GM18526 (cell line): Measurements from ENCODE around the gene PRICKLE4.

Experiments used
- POLR2A ChIP-seq: IDR thresholded peaks from 3 replicates; pipeline ENCODE4 v1.6.1; 2011; ENCODE audit not compliant: insufficient read length; ENCODE audit errors: extremely low read depth

PRICKLE4 gene

GRCh38 chr6:41780551-41781365 lies at the start of gene PRICKLE4:
Gene PRICKLE4, plus strand, starts transcription at chr6:41780782. Its CDS starts 2,692 bp downstream, at chr6:41783474.
- TF ChIP-seq POLR2A: no peak

GRCh38 chr6:41731561-41732086 lies 49.0 kb upstream of the PRICKLE4 start:
- no peak for TF ChIP-seq POLR2A

GRCh38 chr6:41732149-41732548 lies 48.4 kb upstream of the PRICKLE4 start:
- TF ChIP-seq POLR2A: no peak

GRCh38 chr6:41732591-41733359 lies 47.8 kb upstream of the PRICKLE4 start:
- no peak for TF ChIP-seq POLR2A

- TF ChIP-seq POLR2A: no peak
These were observed 47.2 kb upstream of the PRICKLE4 start for GRCh38 chr6:41733360-41733706.

GRCh38 chr6:41733707-41734665 lies 46.6 kb upstream of the PRICKLE4 start:
- peak; percentile 88 for TF ChIP-seq POLR2A

GRCh38 chr6:41734666-41735426 lies 45.7 kb upstream of the PRICKLE4 start:
- TF ChIP-seq POLR2A: no peak

- TF ChIP-seq POLR2A: peak; percentile 26
These were observed 45.0 kb upstream of the PRICKLE4 start, which contains the start of gene TFEB for GRCh38 chr6:41735427-41736185. Gene TFEB, minus strand, starts transcription at chr6:41735608. Its CDS starts 44,395 bp downstream, at chr6:41691213.

- TF ChIP-seq POLR2A: no peak
These were observed 44.3 kb upstream of the PRICKLE4 start for GRCh38 chr6:41736186-41736733.

- TF ChIP-seq POLR2A: no peak
These were observed 43.6 kb upstream of the PRICKLE4 start for GRCh38 chr6:41736800-41737555.

GRCh38 chr6:41737591-41738130 lies 42.9 kb upstream of the PRICKLE4 start:
- TF ChIP-seq POLR2A: no peak

- TF ChIP-seq POLR2A: no peak
These were observed 41.5 kb upstream of the PRICKLE4 start for GRCh38 chr6:41739041-41739440.

GRCh38 chr6:41740366-41741162 lies 40.0 kb upstream of the PRICKLE4 start:
- no peak for TF ChIP-seq POLR2A
